GM21515 (cell line): Measurements from ENCODE around the gene MAGED4B.
"Not testable (repeated sequence)": the region's sequence is repeated elsewhere in the genome, so short reads cannot be mapped to it uniquely, and the experiment has no call there.

Source experiments
- ATAC-seq: cut with Tn5 transposase; IDR thresholded peaks from one replicate; pipeline ENCODE4 v1.9.1; 2021; ENCODE audit not compliant: unreplicated experiment

Gene MAGED4B

GRCh38 chrX:52068666-52069640 lies at the start of gene MAGED4B:
TSS of gene MAGED4B (minus strand) at chrX:52069183. CDS start at chrX:52068172, 1,011 bp downstream.
- ATAC-seq: not testable (repeated sequence)

- ATAC-seq: no peak
Measured at GRCh38 chrX:52118262-52118661, 49.3 kb upstream of the MAGED4B start.

- ATAC-seq: no peak
Measured at GRCh38 chrX:52082578-52082977, 13.6 kb upstream of the MAGED4B start.

- ATAC-seq: no peak
Measured at GRCh38 chrX:52078131-52078530, 9.1 kb upstream of the MAGED4B start.

- ATAC-seq: not testable (repeated sequence)
Measured at GRCh38 chrX:52042288-52042687, 26.7 kb downstream of the MAGED4B start.

GRCh38 chrX:52034211-52034610 lies 34.8 kb downstream of the MAGED4B start:
- no peak for ATAC-seq

GRCh38 chrX:52031371-52031770 lies 37.6 kb downstream of the MAGED4B start:
- no peak for ATAC-seq

GRCh38 chrX:52015794-52016193 lies 53.2 kb downstream of the MAGED4B start:
- no peak for ATAC-seq
